Renal cortical epithelial cell (primary cell): ENCODE measurements around the gene DDX54. TPM values are rescaled to one million over a fixed set of nuclear protein-coding genes. Genes with fewer than 3 reads are reported as not detected.

Experiments
- DNase-seq: peaks from one replicate; pipeline ENCODE4 v3.0.0-alpha.2; 2011; ENCODE audit warnings: low read depth
- total RNA-seq: library from RNA; depleted of rRNA; stranded (reverse); fragments of >200 nt; gene quantifications from 2 replicates; pipeline ENCODE4 v1.2.3, GENCODE V29; 2014

DDX54 gene
- total RNA-seq, 1 donor from 2014 or later, result 32.2 TPM

DNA sequence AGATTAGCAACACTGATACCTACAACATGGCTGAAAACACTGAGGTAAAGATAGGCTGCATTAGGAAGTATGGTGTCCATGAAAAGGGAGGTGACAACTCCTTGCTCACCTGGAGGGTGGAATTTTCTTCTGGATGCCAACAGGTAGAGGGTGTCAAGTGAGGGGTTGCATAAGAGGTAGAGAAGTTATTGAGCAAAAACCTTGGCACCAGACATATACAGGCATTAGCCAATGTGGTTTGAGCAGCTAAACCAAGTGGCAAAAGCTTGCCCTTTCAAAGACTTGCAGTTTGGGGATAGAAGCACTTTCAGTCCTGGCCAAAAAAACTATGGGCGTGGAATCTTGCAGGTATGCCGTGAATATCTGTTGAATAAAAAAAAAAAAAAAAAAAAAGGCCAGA, 4.1 kb upstream of the DDX54 start:
- DNase-seq, result no peak

DNA sequence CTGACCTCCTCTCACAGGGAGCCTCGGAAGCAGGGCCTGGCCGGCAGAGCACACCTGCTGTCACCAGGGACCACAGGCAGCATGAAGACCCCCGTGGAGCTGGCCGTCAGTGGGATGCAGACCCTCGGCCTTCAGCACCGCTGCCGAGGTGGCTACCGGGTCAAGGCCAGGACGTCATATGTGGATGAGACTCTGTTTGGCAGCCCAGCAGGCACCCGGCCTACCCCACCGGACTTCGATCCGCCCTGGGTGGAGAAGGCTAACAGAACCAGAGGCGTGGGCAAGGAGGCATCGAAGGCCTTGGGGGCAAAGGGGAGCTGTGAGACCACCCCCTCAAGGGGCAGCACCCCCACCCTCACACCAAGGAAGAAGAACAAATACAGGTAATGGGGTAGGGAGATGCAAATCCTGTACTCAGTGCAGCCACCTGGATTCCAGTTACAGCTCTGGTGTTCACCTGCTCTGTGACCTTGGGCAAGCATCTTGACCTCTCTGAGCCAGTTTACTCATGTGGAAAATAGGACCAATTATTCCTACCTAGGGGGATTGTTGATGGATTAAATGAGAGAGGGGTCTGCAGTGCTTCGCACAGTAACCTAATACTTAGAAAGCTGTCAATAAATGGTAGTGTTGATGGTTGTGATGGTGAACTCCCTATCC, 1.5 kb upstream of the DDX54 start:
- no peak for DNase-seq

DNA sequence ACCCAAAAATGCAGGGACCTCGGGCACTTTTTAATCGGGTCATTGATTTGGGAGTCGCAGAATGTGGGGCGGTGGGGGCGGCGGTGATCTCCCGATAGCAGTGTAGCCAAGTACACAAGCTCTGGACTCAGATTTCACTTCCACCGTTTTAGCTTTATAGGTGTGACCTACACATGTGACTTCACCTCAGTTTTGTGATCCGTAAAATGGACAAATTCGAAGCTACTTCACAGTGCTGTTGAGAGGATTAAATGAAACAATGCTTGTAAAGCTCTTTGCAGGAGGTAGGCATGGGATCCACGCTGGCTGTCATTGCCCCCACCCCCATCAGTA, 721 bp upstream of the DDX54 start:
- DNase-seq, result peak; percentile 48

DNA sequence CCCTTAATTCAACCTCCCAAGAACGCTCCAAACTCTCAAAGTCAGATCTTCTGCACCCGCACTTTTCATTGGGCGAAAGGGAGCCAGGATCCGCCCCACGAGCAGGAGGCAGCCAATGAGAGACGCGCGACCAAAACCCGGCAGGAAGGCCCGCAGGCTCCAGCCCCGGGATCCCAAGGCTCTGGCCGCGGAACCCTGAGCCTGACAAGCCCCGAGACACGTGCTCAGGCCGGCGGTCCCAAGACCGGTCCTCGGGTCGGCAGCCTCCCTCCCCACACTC, 438 bp downstream of the DDX54 start:
- peak; percentile 73 for DNase-seq

DNA sequence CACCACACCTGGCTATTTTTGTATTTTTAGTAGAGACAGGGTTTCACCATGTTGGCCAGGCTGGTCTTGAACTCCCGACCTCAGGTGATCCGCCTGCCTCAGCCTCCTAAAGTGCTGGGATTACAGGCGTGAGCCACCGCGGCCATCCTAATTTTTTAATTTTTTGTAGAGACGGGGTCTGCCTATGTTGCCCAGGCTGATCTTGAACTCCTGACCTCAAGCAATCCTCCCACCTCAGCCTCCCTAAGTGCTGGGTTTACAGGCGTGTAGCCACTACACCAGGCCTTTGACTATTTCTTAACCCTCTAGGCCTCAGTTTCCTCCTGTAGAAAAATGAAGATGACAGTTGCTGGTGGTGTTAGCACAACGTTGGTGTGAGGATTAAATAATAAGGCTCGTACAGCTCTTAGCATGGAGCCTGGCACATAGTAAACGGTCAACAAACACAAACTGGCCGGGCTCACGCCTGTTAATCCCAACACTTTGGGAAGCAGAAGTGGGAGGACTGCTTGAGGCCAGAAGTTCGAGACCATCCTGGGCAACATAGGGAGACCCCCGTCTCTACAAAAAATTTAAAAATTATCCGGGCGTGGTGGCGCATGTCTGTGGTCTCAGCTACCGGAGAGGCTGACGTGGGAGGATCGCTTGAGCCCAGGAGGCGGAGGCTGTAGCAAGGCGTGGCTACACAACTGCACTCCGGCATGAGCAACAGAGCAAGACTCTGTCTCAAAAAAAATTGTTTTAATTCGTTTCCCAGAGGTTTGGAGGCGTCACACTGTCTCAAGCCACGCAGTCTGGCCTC, 979 bp downstream of the DDX54 start:
- DNase-seq, result peak; percentile 67

- no peak for DNase-seq
Measured at GRCh38 chr12:113183030-113183589, 2.2 kb downstream of the DDX54 start.

GRCh38 chr12:113181975-113182374, 3.3 kb downstream of the DDX54 start:
- DNase-seq, result no peak

- no peak for DNase-seq
Measured at GRCh38 chr12:113180333-113180732, 4.9 kb downstream of the DDX54 start.

GRCh38 chr12:113179023-113179422, 6.3 kb downstream of the DDX54 start:
- no peak for DNase-seq

GRCh38 chr12:113174461-113175384, 10.6 kb downstream of the DDX54 start:
- peak; percentile 35 for DNase-seq

DNA sequence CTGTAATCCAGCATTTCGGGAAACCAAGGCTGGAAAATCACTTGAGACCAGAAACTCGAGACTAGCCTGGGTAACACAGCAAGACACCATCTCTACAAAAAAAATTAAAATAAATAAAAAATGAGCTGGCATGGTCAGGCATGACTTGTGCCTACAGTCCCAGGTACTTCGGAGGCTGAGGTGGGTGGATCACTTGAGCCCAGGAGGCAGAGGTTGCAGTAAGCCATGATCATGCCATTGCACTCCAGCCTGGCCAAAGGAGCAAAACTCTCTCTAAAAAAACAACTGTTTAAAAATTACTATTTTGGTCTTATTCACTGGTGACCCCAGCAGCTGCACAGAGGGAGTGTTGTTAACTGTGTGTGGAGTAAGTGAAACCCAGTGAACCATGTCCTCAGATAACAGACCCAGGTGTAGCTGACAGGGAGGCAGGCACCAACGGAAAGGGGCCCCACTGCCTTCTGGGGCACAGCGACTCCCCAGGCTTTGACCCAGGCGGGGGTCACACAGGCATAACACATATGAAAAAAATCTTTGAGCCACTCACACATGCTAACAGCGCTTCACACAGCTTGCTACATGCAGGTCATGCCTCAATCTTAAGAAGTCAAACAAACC, 12.1 kb downstream of the DDX54 start:
- no peak for DNase-seq

DNA sequence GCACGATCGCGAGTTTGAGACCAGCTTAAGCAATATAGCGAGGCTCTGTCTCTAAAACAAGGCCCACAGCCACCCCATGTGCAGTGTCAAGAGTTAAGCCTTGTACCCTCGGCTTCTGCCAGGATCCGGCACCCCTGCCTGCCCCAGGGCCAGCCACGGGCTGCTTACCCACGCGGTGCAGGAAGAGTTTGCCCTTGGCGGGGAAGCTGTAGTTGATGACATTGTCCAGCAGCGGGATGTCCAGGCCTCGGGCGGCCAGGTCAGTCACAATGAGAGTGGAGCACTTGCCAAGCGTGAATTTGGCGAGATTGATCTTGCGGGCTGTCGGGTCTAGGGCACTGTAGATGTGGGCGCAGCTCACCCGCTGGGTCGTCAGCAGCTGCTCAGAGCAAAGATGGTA, 13.1 kb downstream of the DDX54 start:
- DNase-seq, result no peak

DNA sequence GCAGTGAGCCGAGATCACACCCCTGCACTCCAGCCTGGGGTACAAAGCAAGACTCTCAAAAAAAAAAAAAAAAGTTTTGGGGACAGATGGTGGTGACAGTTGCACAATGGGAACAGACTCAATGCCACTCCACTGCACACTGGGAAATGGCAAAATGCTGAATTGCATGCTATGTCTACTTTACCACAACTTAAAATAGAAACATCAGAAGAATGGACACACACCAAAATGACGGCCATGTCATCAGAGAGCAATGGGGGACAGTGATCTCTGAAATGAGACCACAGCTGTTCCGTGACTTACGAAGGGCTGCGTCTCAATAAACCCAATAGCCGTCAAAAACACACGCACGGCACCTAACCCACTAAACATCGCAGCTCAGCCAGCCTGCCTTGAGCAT, 13.7 kb downstream of the DDX54 start:
- no peak for DNase-seq

GRCh38 chr12:113170926-113171325, 14.4 kb downstream of the DDX54 start:
- DNase-seq, result no peak

- no peak for DNase-seq
Measured at GRCh38 chr12:113170457-113170856, 14.8 kb downstream of the DDX54 start.

- DNase-seq, result no peak
Measured at GRCh38 chr12:113169697-113170096, 15.6 kb downstream of the DDX54 start.

DNA sequence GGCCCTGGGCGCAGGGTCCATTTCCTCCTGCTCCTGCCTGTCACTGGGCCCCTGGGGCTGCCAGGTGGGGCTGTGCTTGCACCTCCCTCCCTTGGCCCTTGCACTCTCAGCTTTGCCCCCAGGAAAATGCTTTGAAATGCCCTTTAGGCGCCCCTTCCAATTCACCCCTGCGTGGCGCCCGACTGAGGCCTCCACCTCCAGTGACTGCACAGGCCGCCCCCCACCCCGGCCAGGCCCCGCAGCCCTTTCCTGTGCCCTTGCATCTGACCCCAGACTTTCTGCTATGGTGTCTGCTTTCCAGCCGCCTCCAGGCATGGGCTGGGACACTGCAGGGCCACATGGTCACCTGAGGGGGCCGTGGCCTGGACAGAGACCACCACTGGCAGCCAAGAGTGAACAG, 17.4 kb downstream of the DDX54 start:
- DNase-seq, result no peak

- no peak for DNase-seq
Measured at GRCh38 chr12:113165521-113166450, 19.5 kb downstream of the DDX54 start.

- DNase-seq, result no peak
Measured at GRCh38 chr12:113164014-113164413, 21.3 kb downstream of the DDX54 start.

DNA sequence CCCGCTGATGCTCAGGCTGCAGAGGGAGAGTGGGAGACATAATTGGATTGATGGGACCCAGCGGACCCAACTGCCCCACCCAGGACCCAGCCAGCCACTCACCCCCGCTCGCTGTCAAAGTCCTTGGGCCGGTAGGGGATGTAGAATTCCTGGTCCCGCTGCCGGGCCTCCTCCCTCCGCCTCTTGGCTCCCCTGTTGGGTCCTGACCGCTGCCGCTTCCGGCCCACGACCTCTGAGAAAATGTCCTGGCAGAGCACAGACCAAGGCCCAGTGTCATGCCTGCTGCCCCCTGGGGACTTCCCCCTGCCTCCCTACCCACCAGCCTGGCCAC, 22.3 kb downstream of the DDX54 start:
- DNase-seq, result no peak
